Natural killer cell treated with Interleukin-12 subunit alpha and Interleukin-12 subunit beta and Interleukin-15 and Interleukin-18, amount 100 ng/mL, for 72 hours (primary cell): Measurements from ENCODE around the gene CAMK2G. TPM values are rescaled to one million over a fixed set of nuclear protein-coding genes. Genes with fewer than 3 reads are reported as not detected.
"Not testable (repeated sequence)": the region's sequence is repeated elsewhere in the genome, so short reads cannot be mapped to it uniquely, and the experiment has no call there.

Experiments used
- ATAC-seq, 2 donors: fragments of 150-1000 bp; cut with Tn5 transposase in 1 of 2; sonication (Bioruptor Pico), chemical (Tn5 transposase) in 1 of 2; 2 replicates each; pipeline ENCODE4 v1.10.0; 2021
- DNase-seq: peaks from one replicate; pipeline ENCODE4 v3.0.0; 2022; ENCODE audit warnings: low spot score
- H3K27ac Mint-ChIP-seq, 2 donors: 1 replicate in 1 of 2; 2 replicates in 1 of 2; pipeline ENCODE4 v1.8.0; 2022; ENCODE audit warnings: mixed read lengths in 2 of 2, mild to moderate bottlenecking in 1 of 2, moderate library complexity in 1 of 2
- H3K27me3 Mint-ChIP-seq, 2 donors: 1 replicate in 1 of 2; 2 replicates in 1 of 2; pipeline ENCODE4 v1.8.0; 2022; ENCODE audit warnings: mixed read lengths in 2 of 2
- H3K36me3 Mint-ChIP-seq: one replicate; pipeline ENCODE4 v1.8.0; 2022; ENCODE audit warnings: mixed read lengths
- H3K4me1 Mint-ChIP-seq, 2 donors: 1 replicate in 1 of 2; 2 replicates in 1 of 2; pipeline ENCODE4 v1.8.0; 2022; ENCODE audit warnings: low read depth in 2 of 2, mixed read lengths in 2 of 2, mild to moderate bottlenecking in 1 of 2
- H3K4me3 Mint-ChIP-seq: one replicate; pipeline ENCODE4 v1.8.0; 2022; ENCODE audit warnings: mixed read lengths
- H3K9me3 Mint-ChIP-seq: 2 replicates; pipeline ENCODE4 v1.8.0; 2022; ENCODE audit warnings: mixed read lengths
- total RNA-seq, 2 donors: library from RNA; stranded (reverse); gene quantifications; one replicate each; pipeline ENCODE4 v1.2.3, GENCODE V29; 2022

Gene CAMK2G
- total RNA-seq, 2 donors from 2014 or later, result 6.9 to 15.3 TPM

- Mint-ChIP-seq H3K9me3 (no peaks in the 10 kb centered on the region), H3K4me1 (peaks cover 0 to 15% of the 10 kb centered on the region in 2 donors), H3K27me3 (no peaks in the 10 kb centered on the region), H3K4me3 (no peak overlapping the region), H3K36me3 (peaks cover 16% of the 10 kb centered on the region), H3K27ac (peak overlapping the region; percentile 49 to 61)
- ATAC-seq, result no peak
- no peak for DNase-seq
Measured at GRCh38 chr10:73797324-73798025, 76.9 kb downstream of the CAMK2G start.

GRCh38 chr10:73796766-73797165 is 77.6 kb downstream of the CAMK2G start:
- Mint-ChIP-seq H3K4me1 (peaks cover 0 to 15% of the 10 kb centered on the region in 2 donors), H3K36me3 (peaks cover 16% of the 10 kb centered on the region), H3K4me3 (no peak overlapping the region), H3K9me3 (no peaks in the 10 kb centered on the region), H3K27ac (no peak overlapping the region), H3K27me3 (no peaks in the 10 kb centered on the region)
- DNase-seq, result peak; percentile 44
- ATAC-seq, result no peak

DNA sequence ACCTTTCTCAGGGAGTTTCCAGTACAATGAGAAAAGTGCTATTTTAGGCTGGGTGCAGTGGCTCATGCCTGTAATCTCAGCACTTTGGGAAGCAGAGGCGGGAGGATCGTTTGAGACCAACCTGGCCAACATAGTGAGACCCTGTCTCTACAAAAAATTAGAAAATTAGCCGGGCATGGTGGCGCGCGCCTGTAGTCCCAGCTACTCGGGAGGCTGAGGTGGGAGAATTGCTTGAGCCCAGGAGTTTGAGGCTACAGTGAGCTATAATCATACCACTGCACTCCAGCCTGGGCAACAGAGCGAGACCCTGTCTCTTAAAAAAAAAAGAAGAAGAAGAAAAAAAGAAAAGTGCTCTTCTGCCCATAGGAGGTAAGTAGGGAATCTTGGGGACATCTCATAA is 78.3 kb downstream of the CAMK2G start:
- peaks cover 0 to 15% of the 10 kb centered on the region in 2 donors for H3K4me1 Mint-ChIP-seq
- H3K27me3 Mint-ChIP-seq, H3K4me3 Mint-ChIP-seq, ATAC-seq, DNase-seq, H3K9me3 Mint-ChIP-seq: not testable (repeated sequence)
- peaks cover 16% of the 10 kb centered on the region for H3K36me3 Mint-ChIP-seq
- H3K27ac Mint-ChIP-seq, result peak overlapping the region in 1 of 2 donors; percentile 72

- H3K27me3 Mint-ChIP-seq, H3K4me3 Mint-ChIP-seq, H3K9me3 Mint-ChIP-seq, ATAC-seq, H3K27ac Mint-ChIP-seq: not testable (repeated sequence)
- peaks cover 0 to 15% of the 10 kb centered on the region in 2 donors for H3K4me1 Mint-ChIP-seq
- peak; percentile 44 for DNase-seq
- H3K36me3 Mint-ChIP-seq, result peaks cover 17% of the 10 kb centered on the region
Measured at GRCh38 chr10:73795491-73795890, 78.9 kb downstream of the CAMK2G start.

- Mint-ChIP-seq H3K27me3 (no peaks in the 10 kb centered on the region), H3K9me3 (no peaks in the 10 kb centered on the region), H3K36me3 (peaks cover 22% of the 10 kb centered on the region), H3K27ac (no peak overlapping the region), H3K4me3 (no peak overlapping the region), H3K4me1 (peaks cover 0 to 21% of the 10 kb centered on the region in 2 donors)
- peak; percentile 22 for DNase-seq
- no peak for ATAC-seq
Measured at GRCh38 chr10:73793456-73793855, 80.9 kb downstream of the CAMK2G start.

DNA sequence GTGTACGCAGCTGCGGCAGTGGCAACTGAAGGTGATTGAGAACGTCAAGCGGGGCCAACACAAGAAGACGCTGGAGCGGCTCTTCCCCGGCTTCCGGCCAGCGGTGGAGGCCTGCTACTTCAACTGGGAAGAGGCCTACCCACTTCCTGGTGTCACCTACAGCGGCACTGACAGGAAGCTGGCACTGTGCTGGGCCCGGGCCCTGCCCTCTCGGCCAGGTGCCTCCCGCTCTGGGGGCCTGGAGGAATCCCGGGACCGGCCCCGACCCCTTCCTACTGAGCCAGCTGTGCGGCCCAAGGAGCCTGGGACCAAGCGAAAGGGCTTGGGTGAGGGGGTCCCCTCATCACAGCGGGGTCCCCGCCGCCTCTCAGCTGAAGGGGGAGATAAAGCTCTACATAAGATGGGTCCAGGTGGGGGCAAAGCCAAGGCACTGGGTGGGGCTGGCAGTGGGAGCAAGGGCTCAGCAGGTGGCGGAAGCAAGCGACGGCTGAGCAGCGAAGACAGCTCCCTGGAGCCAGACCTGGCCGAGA is 82.4 kb downstream of the CAMK2G start:
- peaks cover 6 to 24% of the 10 kb centered on the region in 2 donors for H3K4me1 Mint-ChIP-seq
- ATAC-seq (no peak), DNase-seq (peak; percentile 60)
- no peak overlapping the region for H3K4me3 Mint-ChIP-seq
- no peaks in the 10 kb centered on the region for H3K27me3 Mint-ChIP-seq
- H3K36me3 Mint-ChIP-seq, result peaks cover 16% of the 10 kb centered on the region
- no peak overlapping the region for H3K27ac Mint-ChIP-seq
- no peaks in the 10 kb centered on the region for H3K9me3 Mint-ChIP-seq

DNA sequence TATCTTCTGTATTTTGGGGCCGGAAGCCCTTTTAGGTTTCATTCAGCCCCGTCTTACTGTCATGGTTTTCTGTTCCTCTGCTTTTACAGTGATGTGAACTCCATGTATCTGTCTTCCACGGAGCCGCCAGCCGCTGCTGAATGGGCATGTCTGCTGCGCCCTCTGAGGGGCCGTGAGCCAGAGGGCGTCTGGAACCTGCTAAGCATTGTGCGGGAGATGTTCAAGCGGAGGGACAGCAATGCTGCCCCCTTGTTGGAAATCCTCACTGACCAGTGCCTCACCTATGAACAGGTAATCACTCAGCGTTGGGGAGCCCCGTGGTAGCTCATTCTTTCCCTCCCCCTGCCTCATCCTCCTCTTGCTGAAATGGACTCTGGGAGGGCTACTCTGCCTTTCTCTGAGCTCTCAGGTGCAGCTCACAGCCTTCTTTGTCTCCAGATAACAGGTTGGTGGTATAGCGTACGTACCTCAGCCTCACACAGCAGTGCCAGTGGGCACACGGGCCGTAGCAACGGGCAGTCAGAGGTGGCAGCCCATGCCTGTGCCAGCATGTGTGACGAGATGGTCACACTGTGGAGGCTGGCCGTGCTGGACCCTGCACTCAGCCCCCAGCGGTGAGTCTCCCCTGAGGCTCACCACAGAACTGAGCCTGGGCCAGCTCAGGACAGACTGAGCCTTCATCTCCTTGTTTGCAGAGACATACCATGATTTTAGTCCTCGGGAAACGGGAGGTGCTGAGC is 83.3 kb downstream of the CAMK2G start:
- peaks cover 12 to 26% of the 10 kb centered on the region in 2 donors for H3K4me1 Mint-ChIP-seq
- no peak overlapping the region for H3K4me3 Mint-ChIP-seq
- H3K27me3 Mint-ChIP-seq, result no peaks in the 10 kb centered on the region
- no peak overlapping the region for H3K27ac Mint-ChIP-seq
- DNase-seq (peak; percentile 22), ATAC-seq (no peak)
- H3K9me3 Mint-ChIP-seq, result no peaks in the 10 kb centered on the region
- H3K36me3 Mint-ChIP-seq, result peaks cover 16% of the 10 kb centered on the region

DNA sequence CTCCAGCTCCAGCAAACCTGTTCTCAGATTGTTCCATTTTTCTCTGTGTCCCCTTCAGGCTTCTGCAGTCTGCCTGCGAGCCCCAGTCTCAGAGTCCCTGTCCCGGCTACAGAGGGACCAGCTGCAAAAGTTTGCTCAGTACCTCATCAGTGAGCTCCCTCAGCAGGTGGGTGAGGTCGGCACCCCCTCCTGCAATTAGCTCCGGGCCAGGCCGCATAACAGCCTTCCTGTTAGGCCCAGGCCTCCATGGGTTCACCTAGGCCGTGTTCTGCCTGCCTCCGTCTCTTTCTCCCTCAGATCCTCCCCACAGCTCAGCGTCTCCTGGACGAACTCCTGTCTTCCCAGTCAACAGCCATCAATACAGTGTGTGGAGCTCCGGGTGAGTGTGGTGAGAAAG is 84.7 kb downstream of the CAMK2G start:
- Mint-ChIP-seq H3K9me3 (no peaks in the 10 kb centered on the region), H3K27ac (no peak overlapping the region), H3K4me1 (peaks cover 22 to 33% of the 10 kb centered on the region in 2 donors), H3K4me3 (no peak overlapping the region), H3K27me3 (no peaks in the 10 kb centered on the region), H3K36me3 (peaks cover 12% of the 10 kb centered on the region)
- ATAC-seq, result no peak
- peak; percentile 44 for DNase-seq

GRCh38 chr10:73788864-73789658 is 85.3 kb downstream of the CAMK2G start:
- Mint-ChIP-seq H3K36me3 (peaks cover 12% of the 10 kb centered on the region), H3K4me3 (no peak overlapping the region), H3K27me3 (no peaks in the 10 kb centered on the region), H3K4me1 (peaks cover 22 to 33% of the 10 kb centered on the region in 2 donors), H3K27ac (peak overlapping the region in 1 of 2 donors; percentile 57), H3K9me3 (no peaks in the 10 kb centered on the region)
- ATAC-seq (no peak), DNase-seq (peak; percentile 49)

DNA sequence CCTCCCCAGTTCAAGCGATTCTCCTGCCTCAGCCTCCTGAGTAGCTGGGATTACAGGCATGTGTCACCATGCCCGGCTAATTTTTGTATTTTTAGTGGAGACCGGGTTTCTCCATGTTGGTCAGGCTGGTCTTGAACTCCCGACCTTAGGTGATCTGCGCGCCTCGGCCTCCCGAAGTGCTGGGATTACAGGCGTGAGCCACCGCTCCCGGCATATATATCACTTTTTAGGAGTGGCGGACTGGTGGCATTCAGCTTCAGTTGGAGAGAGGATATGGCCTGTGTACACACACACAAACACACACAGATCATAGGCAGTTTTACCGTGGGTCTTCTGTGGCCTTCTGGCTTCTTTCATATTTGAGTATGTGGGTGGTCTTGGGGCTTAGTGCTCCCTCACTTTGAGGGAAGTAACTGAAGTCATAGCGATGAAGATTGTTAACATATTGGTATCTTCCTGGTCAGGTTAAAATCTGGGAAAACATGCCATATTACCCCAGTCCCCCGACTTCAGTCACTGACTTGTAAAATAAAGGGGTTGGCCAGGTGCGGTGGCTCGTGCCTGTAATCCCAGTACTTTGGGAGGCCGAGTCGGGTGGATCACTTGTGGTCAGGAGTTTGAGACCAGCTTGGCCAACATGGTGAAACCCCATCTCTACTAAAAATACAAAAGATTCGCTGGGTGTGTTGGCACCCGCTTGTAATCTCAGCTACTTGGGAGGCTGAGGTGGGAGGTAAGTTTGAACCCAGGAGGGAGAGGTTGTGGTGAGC is 87.1 kb downstream of the CAMK2G start:
- not testable (repeated sequence) for ATAC-seq, H3K9me3 Mint-ChIP-seq, H3K27me3 Mint-ChIP-seq
- DNase-seq, result peak; percentile 37
- Mint-ChIP-seq H3K27ac (peak overlapping the region in 1 of 2 donors; percentile 86), H3K4me1 (peaks cover 36% of the 10 kb centered on the region in 2 donors), H3K4me3 (peak overlapping the region; percentile 98), H3K36me3 (peaks cover 11% of the 10 kb centered on the region)

GRCh38 chr10:73786512-73786885 is 87.9 kb downstream of the CAMK2G start:
- DNase-seq (peak; percentile 6), ATAC-seq (no peak)
- peaks cover 38 to 41% of the 10 kb centered on the region in 2 donors for H3K4me1 Mint-ChIP-seq
- no peaks in the 10 kb centered on the region for H3K27me3 Mint-ChIP-seq
- H3K4me3 Mint-ChIP-seq, result peak overlapping the region; percentile 98
- H3K9me3 Mint-ChIP-seq, result no peaks in the 10 kb centered on the region
- peak overlapping the region; percentile 86 to 93 for H3K27ac Mint-ChIP-seq
- H3K36me3 Mint-ChIP-seq, result peaks cover 11% of the 10 kb centered on the region

- ATAC-seq (peak; percentile 7 to 41), DNase-seq (peak; percentile 63)
- H3K9me3 Mint-ChIP-seq, result no peaks in the 10 kb centered on the region
- peaks cover 11% of the 10 kb centered on the region for H3K36me3 Mint-ChIP-seq
- peak overlapping the region; percentile 98 for H3K4me3 Mint-ChIP-seq
- peak overlapping the region; percentile 86 to 93 for H3K27ac Mint-ChIP-seq
- H3K27me3 Mint-ChIP-seq, result no peaks in the 10 kb centered on the region
- peaks cover 42 to 45% of the 10 kb centered on the region in 2 donors for H3K4me1 Mint-ChIP-seq
Measured at GRCh38 chr10:73785721-73786511, 88.4 kb downstream of the CAMK2G start.
